ENCODE measurements around the gene RIBC2.
"Not testable (repeated sequence)": the region's sequence is repeated elsewhere in the genome, so short reads cannot be mapped to it uniquely, and the experiment has no call there.

Gene RIBC2

DNA sequence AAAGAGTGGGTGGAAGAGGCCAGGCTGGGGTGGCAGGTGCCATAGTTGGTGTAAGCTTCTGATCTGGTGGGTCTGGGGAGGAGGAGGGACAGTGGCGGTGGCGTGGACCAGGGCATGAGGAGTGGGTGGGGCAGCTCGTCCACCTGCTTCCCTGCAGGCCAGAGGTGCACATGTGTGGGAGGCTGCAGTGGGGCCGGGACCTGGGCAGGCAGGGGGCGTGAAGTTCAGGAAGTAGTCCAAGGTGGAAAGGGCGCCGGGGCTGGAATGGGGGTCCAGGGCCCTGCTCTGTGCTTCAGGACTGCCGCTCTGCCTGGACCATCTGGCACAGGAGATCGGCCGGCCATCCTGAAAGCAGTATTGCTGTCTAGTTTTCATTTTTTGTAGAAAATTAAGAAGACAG lies 15.9 kb downstream of the RIBC2 start:
- no peak for DNase-seq (ENCODE audit: low spot score)
- Mint-ChIP-seq H3K27me3 (ENCODE audit: low read depth) (no peaks in the 10 kb centered on the region), H3K9me3 (peaks cover 10% of the 10 kb centered on the region), H3K4me3 (no peak overlapping the region), H3K27ac (no peak overlapping the region), H3K36me3 (ENCODE audit: low read depth) (peaks cover 14% of the 10 kb centered on the region), H3K4me1 (ENCODE audit: low read depth) (no peaks in the 10 kb centered on the region)

- peaks cover 14% of the 10 kb centered on the region for H3K36me3 Mint-ChIP-seq (ENCODE audit: low read depth)
- H3K27me3 Mint-ChIP-seq (ENCODE audit: low read depth), result no peaks in the 10 kb centered on the region
- no peak overlapping the region for H3K4me3 Mint-ChIP-seq
- no peak for DNase-seq (ENCODE audit: low spot score)
- H3K27ac Mint-ChIP-seq, result no peak overlapping the region
- peaks cover 2% of the 10 kb centered on the region for H3K4me1 Mint-ChIP-seq (ENCODE audit: low read depth)
- peaks cover 10% of the 10 kb centered on the region for H3K9me3 Mint-ChIP-seq
These were observed 16.7 kb downstream of the RIBC2 start for GRCh38 chr22:45429981-45430775.

DNA sequence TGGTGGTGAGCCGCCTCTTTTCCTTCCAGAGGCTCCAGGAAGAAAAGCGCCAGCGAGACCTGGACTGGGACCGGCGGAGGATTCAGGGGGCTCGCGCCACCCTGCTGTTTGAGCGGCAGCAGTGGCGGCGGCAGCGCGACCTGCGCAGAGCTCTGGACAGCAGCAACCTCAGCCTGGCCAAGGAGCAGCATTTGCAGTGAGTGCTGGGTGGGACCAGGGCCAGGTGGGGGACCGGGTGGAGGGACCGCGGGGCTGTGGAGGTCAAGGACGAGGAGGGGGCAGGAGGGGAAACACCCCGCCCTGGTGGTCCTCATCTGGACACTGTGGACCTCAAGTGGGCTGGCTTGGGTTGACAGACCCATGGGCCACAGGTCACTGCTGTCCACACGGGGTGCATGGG lies 17.4 kb downstream of the RIBC2 start:
- no peaks in the 10 kb centered on the region for H3K27me3 Mint-ChIP-seq (ENCODE audit: low read depth)
- peaks cover 9% of the 10 kb centered on the region for H3K4me1 Mint-ChIP-seq (ENCODE audit: low read depth)
- DNase-seq (ENCODE audit: low spot score), result no peak
- peaks cover 10% of the 10 kb centered on the region for H3K9me3 Mint-ChIP-seq
- H3K36me3 Mint-ChIP-seq (ENCODE audit: low read depth), result peaks cover 14% of the 10 kb centered on the region
- no peak overlapping the region for H3K4me3 Mint-ChIP-seq
- H3K27ac Mint-ChIP-seq, result no peak overlapping the region

DNA sequence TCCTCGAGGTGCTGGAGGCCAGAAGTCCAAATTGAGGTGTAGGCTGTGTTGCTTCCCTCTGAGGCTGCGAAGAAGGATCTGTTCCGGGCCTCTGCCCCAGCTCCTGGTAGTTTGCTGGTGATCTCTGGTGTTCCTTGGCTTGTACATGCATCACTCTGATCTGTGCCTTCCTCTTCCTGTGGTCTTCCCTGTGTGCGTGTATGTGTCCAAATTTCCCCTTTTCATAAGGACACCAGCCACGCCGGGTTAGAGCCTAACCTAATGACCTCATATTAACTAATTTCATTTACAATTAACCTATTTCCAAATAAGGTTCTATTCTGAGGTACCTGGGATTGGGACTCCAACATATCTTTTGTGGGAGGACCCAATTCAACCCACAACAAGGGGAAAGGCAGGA lies 21.5 kb downstream of the RIBC2 start:
- Mint-ChIP-seq H3K4me3 (no peak overlapping the region), H3K4me1 (ENCODE audit: low read depth) (peaks cover 9% of the 10 kb centered on the region), H3K27me3 (ENCODE audit: low read depth) (no peaks in the 10 kb centered on the region), H3K9me3 (no peaks in the 10 kb centered on the region), H3K27ac (no peak overlapping the region), H3K36me3 (ENCODE audit: low read depth) (no peaks in the 10 kb centered on the region)
- DNase-seq (ENCODE audit: low spot score), result no peak

DNA sequence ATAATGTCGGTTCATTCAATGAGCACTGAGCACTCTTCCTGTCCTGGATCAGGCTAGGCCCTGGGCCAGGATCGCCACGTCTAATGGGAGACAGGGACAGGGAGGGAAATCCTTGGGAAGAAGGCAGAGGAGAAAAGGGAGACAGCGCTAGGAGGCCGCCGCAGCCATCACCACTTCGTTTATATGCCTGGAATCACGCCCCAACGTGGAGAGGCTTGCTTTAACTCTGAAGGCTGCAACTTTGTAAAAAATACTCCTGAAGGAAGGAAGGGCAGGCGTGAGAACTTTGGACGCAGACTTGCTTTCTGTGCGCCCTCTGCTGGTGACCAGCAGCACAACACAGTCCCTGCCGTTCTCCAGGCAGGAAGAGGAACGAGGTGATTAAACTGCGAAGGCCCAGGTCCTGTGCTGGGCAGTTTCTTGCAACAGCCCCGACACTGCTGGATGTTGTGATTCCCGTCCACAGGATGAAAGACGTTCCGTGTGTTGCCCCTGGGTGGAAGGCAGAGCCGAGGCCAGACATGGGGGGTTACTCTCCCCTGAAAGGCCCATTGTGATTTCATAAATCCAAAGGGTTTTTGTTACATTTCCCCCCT lies 22.1 kb downstream of the RIBC2 start:
- H3K36me3 Mint-ChIP-seq (ENCODE audit: low read depth), result no peaks in the 10 kb centered on the region
- no peaks in the 10 kb centered on the region for H3K27me3 Mint-ChIP-seq (ENCODE audit: low read depth)
- no peaks in the 10 kb centered on the region for H3K9me3 Mint-ChIP-seq
- H3K27ac Mint-ChIP-seq, result no peak overlapping the region
- no peak overlapping the region for H3K4me3 Mint-ChIP-seq
- peaks cover 12% of the 10 kb centered on the region for H3K4me1 Mint-ChIP-seq (ENCODE audit: low read depth)
- peak; percentile 59 for DNase-seq (ENCODE audit: low spot score)

DNA sequence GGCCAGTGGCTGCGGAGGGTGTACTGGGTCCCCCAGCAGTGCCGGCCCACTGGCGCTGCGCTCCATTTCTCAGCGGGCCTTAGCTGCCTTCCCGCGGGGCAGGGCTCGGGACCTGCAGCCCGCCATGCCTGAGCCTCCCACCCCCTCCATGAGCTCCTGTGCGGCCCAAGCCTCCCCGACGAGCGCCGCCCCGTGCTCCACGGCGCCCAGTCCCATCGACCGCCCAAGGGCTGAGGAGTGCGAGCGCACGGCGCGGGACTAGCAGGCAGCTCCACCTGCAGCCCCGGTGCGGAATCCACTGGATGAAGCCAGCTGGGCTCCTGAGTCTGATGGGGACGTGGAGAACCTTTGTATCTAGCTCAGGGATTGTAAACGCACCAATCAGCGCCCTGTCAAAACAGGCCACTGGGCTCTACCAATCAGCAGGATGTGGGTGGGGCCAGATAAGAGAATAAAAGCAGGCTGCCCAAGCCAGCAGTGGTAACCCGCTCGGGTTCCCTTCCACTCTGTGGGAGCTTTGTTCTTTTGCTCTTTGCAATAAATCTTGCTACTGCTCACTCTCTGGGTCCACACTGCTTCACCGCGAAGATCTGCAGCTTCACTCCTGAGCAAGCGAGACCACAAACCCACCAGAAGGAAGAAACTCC lies 23.5 kb downstream of the RIBC2 start:
- not testable (repeated sequence) for H3K36me3 Mint-ChIP-seq (ENCODE audit: low read depth); H3K27ac Mint-ChIP-seq; H3K9me3 Mint-ChIP-seq; H3K27me3 Mint-ChIP-seq (ENCODE audit: low read depth); DNase-seq (ENCODE audit: low spot score); H3K4me3 Mint-ChIP-seq
- peaks cover 19% of the 10 kb centered on the region for H3K4me1 Mint-ChIP-seq (ENCODE audit: low read depth)

DNA sequence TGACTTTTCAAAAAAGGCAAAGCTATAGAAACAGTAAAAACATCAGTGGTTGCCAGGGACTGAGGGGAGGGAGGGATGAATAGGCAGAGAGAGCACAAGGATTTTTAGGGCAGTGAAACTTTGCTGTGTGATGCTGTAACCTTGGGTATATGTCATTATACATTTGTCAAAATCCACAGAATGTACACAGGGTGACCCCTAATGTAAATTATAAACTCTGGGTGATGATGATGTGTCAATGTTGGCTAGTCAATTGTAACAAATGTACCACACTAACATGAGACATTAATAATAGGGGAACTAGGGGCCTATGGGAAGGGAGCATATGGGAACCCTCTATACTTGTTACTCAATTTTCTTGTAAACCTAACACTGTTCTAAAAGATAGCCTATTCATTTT lies 24.8 kb downstream of the RIBC2 start:
- H3K4me3 Mint-ChIP-seq, result no peak overlapping the region
- H3K36me3 Mint-ChIP-seq (ENCODE audit: low read depth), result peaks cover 2% of the 10 kb centered on the region
- H3K9me3 Mint-ChIP-seq, result no peaks in the 10 kb centered on the region
- peaks cover 3% of the 10 kb centered on the region for H3K27me3 Mint-ChIP-seq (ENCODE audit: low read depth)
- H3K4me1 Mint-ChIP-seq (ENCODE audit: low read depth), result peaks cover 19% of the 10 kb centered on the region
- no peak for DNase-seq (ENCODE audit: low spot score)
- H3K27ac Mint-ChIP-seq, result no peak overlapping the region

GRCh38 chr22:45440688-45441087 lies 27.2 kb downstream of the RIBC2 start:
- not testable (repeated sequence) for DNase-seq (ENCODE audit: low spot score); H3K27me3 Mint-ChIP-seq (ENCODE audit: low read depth); H3K9me3 Mint-ChIP-seq; H3K36me3 Mint-ChIP-seq (ENCODE audit: low read depth); H3K27ac Mint-ChIP-seq
- Mint-ChIP-seq H3K4me1 (ENCODE audit: low read depth) (peaks cover 12% of the 10 kb centered on the region), H3K4me3 (peak overlapping the region; percentile 77)

DNA sequence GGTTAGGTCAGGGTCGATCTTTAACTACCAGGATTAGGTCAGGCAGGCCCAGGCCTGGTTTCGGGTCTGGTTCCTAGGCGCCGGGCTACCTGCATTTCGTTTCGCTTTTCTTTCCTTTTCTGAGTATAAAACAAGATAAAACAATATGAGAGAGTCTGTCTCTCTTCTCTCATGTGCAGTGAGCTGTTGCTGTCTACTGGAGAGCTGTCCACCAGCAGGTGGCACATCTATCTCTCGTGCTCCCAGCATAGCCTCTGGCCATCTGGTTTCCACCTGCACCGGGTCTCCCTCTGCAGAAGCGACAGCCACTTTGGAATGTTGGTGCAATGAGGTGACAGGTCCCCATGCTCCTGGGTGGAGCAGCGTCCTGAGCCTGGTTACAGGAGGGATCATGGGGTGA lies 27.6 kb downstream of the RIBC2 start:
- H3K4me3 Mint-ChIP-seq, result peak overlapping the region; percentile 77
- peaks cover 3% of the 10 kb centered on the region for H3K27me3 Mint-ChIP-seq (ENCODE audit: low read depth)
- peaks cover 2% of the 10 kb centered on the region for H3K36me3 Mint-ChIP-seq (ENCODE audit: low read depth)
- no peaks in the 10 kb centered on the region for H3K9me3 Mint-ChIP-seq
- H3K27ac Mint-ChIP-seq, result peak overlapping the region; percentile 0
- DNase-seq (ENCODE audit: low spot score), result peak; percentile 24
- H3K4me1 Mint-ChIP-seq (ENCODE audit: low read depth), result peaks cover 10% of the 10 kb centered on the region

- H3K27me3 Mint-ChIP-seq (ENCODE audit: low read depth), result peaks cover 3% of the 10 kb centered on the region
- peaks cover 10% of the 10 kb centered on the region for H3K4me1 Mint-ChIP-seq (ENCODE audit: low read depth)
- H3K27ac Mint-ChIP-seq, result no peak overlapping the region
- no peaks in the 10 kb centered on the region for H3K9me3 Mint-ChIP-seq
- DNase-seq (ENCODE audit: low spot score), result no peak
- H3K36me3 Mint-ChIP-seq (ENCODE audit: low read depth), result peaks cover 2% of the 10 kb centered on the region
- H3K4me3 Mint-ChIP-seq, result no peak overlapping the region
These were observed 28.6 kb downstream of the RIBC2 start for GRCh38 chr22:45442116-45442515.

GRCh38 chr22:45444168-45444567 lies 30.7 kb downstream of the RIBC2 start:
- H3K27ac Mint-ChIP-seq, result no peak overlapping the region
- peaks cover 2% of the 10 kb centered on the region for H3K36me3 Mint-ChIP-seq (ENCODE audit: low read depth)
- no peaks in the 10 kb centered on the region for H3K9me3 Mint-ChIP-seq
- no peak overlapping the region for H3K4me3 Mint-ChIP-seq
- peaks cover 3% of the 10 kb centered on the region for H3K27me3 Mint-ChIP-seq (ENCODE audit: low read depth)
- no peak for DNase-seq (ENCODE audit: low spot score)
- H3K4me1 Mint-ChIP-seq (ENCODE audit: low read depth), result peaks cover 10% of the 10 kb centered on the region

GRCh38 chr22:45445031-45445710 lies 31.7 kb downstream of the RIBC2 start:
- Mint-ChIP-seq H3K36me3 (ENCODE audit: low read depth) (peaks cover 2% of the 10 kb centered on the region), H3K9me3 (no peaks in the 10 kb centered on the region), H3K27me3 (ENCODE audit: low read depth) (peaks cover 3% of the 10 kb centered on the region), H3K27ac (no peak overlapping the region), H3K4me1 (ENCODE audit: low read depth) (peaks cover 10% of the 10 kb centered on the region), H3K4me3 (no peak overlapping the region)
- no peak for DNase-seq (ENCODE audit: low spot score)

DNA sequence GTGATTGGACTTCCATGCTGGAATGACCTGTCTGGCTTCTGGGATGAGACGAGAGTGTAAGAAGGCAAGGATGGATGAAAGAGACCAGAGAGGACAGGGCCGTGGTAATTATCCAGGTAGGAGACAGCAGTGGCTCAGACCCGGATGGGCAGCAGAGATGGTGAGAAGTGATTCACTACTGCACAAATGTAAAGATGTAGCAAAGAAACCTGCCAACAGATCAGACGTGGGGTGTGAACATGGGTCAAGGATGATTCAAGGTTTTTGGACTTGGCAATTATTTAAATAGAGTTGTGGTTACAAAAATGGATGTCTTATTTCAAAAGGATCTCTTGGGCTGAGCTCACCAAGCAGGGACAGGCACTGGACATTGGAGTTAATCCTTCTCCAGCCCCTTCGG lies 32.7 kb downstream of the RIBC2 start:
- H3K36me3 Mint-ChIP-seq (ENCODE audit: low read depth), result peaks cover 1% of the 10 kb centered on the region
- DNase-seq (ENCODE audit: low spot score), result no peak
- H3K4me1 Mint-ChIP-seq (ENCODE audit: low read depth), result peaks cover 2% of the 10 kb centered on the region
- no peak overlapping the region for H3K27ac Mint-ChIP-seq
- peaks cover 1% of the 10 kb centered on the region for H3K27me3 Mint-ChIP-seq (ENCODE audit: low read depth)
- H3K9me3 Mint-ChIP-seq, result no peaks in the 10 kb centered on the region
- no peak overlapping the region for H3K4me3 Mint-ChIP-seq

DNA sequence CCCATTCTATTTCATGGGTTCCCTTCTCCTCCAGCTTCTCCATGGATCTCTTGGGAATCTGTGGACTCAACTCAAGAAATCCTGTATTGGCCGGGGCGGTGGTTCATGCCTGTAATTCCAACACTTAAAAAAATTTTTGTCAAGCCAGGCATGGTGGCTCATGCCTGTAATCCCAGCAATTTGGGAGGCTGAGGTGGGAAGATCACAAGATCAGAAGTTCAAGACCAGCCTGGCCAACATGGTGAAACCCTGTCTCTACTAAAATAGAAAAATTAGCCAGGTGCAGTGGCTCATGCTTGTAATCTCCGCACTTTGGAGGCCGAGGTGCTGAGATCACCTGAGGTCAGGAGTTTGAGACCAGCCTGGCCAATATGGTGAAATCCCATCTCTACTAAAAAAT lies 34.1 kb downstream of the RIBC2 start:
- H3K4me1 Mint-ChIP-seq (ENCODE audit: low read depth); H3K27me3 Mint-ChIP-seq (ENCODE audit: low read depth); DNase-seq (ENCODE audit: low spot score); H3K36me3 Mint-ChIP-seq (ENCODE audit: low read depth); H3K9me3 Mint-ChIP-seq; H3K27ac Mint-ChIP-seq; H3K4me3 Mint-ChIP-seq: not testable (repeated sequence)

Data from T-helper 2 cell treated with Interferon-gamma antibody and Interleukin-4, amounts not matched to agents 5 μg/mL and 100 μg/mL, for 36 hours (primary cell).